Natural killer cell (primary cell): ENCODE data around the gene FOXP1. TPM values are rescaled to one million over a fixed set of nuclear protein-coding genes. Genes with fewer than 3 reads are reported as not detected.

Experiments used
- ATAC-seq, 3 donors: fragments of 150-1000 bp in 2 of 3; fragments of 200-7000 bp in 1 of 3; cut with Tn5 transposase; 1 replicate in 1 of 3; 2 replicates in 2 of 3; pipeline ENCODE4 v1.10.0; 2021; ENCODE audit warnings: mild to moderate bottlenecking in 2 of 3, moderate library complexity in 2 of 3
- DNase-seq, 2 donors: peaks; one replicate each; pipeline versions ENCODE4 v3.0.0 to v3.0.0-alpha.2; 2013 to 2021; ENCODE audit warnings: mixed read lengths in 1 of 2
- H3K27ac ChIP-seq: one replicate; pipeline ENCODE4 v1.5.1; 2013; ENCODE audit warnings: mild to moderate bottlenecking, low read length
- H3K27me3 ChIP-seq: one replicate; pipeline ENCODE4 v1.6.1; 2013; ENCODE audit warnings: low read length; ENCODE audit not compliant: control insufficient read depth, insufficient read depth
- H3K36me3 ChIP-seq: one replicate; pipeline ENCODE4 v1.6.1; 2013; ENCODE audit warnings: low read length; ENCODE audit not compliant: control insufficient read depth, insufficient read depth
- H3K4me1 ChIP-seq: one replicate; pipeline ENCODE4 v1.6.1; 2013; ENCODE audit warnings: low read length; ENCODE audit not compliant: control insufficient read depth, insufficient read depth
- H3K4me3 ChIP-seq: one replicate; pipeline ENCODE4 v1.5.1; 2013; ENCODE audit warnings: low read length
- H3K9me3 ChIP-seq: one replicate; pipeline ENCODE4 v1.6.1; 2013; ENCODE audit warnings: low read length; ENCODE audit not compliant: control insufficient read depth, insufficient read depth
- H3K27ac Mint-ChIP-seq, 2 donors: one replicate each; pipeline ENCODE4 v1.8.0; 2022; ENCODE audit warnings: mild to moderate bottlenecking in 2 of 2, mixed read lengths in 2 of 2, moderate library complexity in 1 of 2
- H3K27me3 Mint-ChIP-seq, 2 donors: one replicate each; pipeline ENCODE4 v1.8.0; 2022; ENCODE audit warnings: low read depth in 2 of 2, mixed read lengths in 2 of 2
- H3K36me3 Mint-ChIP-seq: one replicate; pipeline ENCODE4 v1.8.0; 2022; ENCODE audit warnings: mixed read lengths
- H3K4me1 Mint-ChIP-seq, 2 donors: one replicate each; pipeline ENCODE4 v1.8.0; 2022; ENCODE audit warnings: mixed read lengths in 2 of 2
- H3K4me3 Mint-ChIP-seq: one replicate; pipeline ENCODE4 v1.8.0; 2022; ENCODE audit warnings: mild to moderate bottlenecking, moderate library complexity, mixed read lengths
- H3K9me3 Mint-ChIP-seq, 2 donors: one replicate each; pipeline ENCODE4 v1.8.0; 2022; ENCODE audit warnings: mixed read lengths in 2 of 2
- WGBS: methylation state at CpG from one replicate; pipeline ENCODE4 v1.1.7; 2013; ENCODE audit warnings: missing lambda C conversion rate; ENCODE audit not compliant: insufficient coverage; 5-methylcytosine and 5-hydroxymethylcytosine counted together
- intact Hi-C: fragments of 100-400 bp; cut with micrococcal nuclease; formaldehyde crosslinking; loops from one replicate; pipeline ENCODE4 v1.14.2; 2022
- total RNA-seq, 4 donors: library from RNA; stranded (reverse); fragments of 120-200 nt in 1 of 4; gene quantifications; one replicate each; pipeline versions ENCODE4 v1.2.3 to v1.2.4, GENCODE V29; 2013 to 2022
- TF ChIP-seq, protein P1 (sequence below): fragments of 200-600 bp; IDR thresholded peaks from one replicate; pipeline ENCODE4 v1.8.0; 2022; ENCODE audit warnings: antibody characterized with exemption

FOXP1 gene
- total RNA-seq, 3 donors from 2014 or later (not counting 1 experiment from before 2014, with no cell fraction given), result 166 to 185 (median 166) TPM

DNA sequence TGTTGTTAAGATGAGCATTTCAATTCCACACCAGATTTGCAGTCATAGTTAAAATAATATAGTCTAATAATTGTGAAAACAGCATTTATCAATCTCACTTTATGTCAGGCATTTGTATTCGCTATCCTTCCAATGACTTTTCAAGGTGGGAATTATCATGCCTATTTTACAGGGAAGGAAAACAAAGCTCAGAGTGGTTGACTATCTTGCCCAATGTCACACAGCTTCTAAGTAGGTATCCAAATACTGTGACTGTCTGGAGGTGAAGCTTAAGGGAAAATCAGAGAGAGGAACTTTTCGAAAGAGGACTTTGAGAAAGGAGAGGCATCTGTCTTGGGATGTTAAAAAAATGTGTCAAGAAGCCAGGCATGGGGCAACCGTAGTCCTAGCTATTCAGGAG, 443.1 kb downstream of the FOXP1 start:
- 97% methylated on average over 3 of the region's 3 CpGs for WGBS
- Mint-ChIP-seq H3K9me3 (no peaks in the 10 kb centered on the region), H3K36me3 (no peaks in the 10 kb centered on the region), H3K27ac (no peak overlapping the region), H3K27me3 (no peaks in the 10 kb centered on the region), H3K4me3 (no peak overlapping the region), H3K4me1 (peaks cover 0 to 9% of the 10 kb centered on the region in 2 donors)
- Histone ChIP-seq H3K9me3 (no peaks in the 10 kb centered on the region), H3K27me3 (no peaks in the 10 kb centered on the region), H3K36me3 (no peaks in the 10 kb centered on the region), H3K27ac (no peak overlapping the region), H3K4me3 (no peak overlapping the region), H3K4me1 (no peaks in the 10 kb centered on the region)
- TF ChIP-seq, protein P1, sequence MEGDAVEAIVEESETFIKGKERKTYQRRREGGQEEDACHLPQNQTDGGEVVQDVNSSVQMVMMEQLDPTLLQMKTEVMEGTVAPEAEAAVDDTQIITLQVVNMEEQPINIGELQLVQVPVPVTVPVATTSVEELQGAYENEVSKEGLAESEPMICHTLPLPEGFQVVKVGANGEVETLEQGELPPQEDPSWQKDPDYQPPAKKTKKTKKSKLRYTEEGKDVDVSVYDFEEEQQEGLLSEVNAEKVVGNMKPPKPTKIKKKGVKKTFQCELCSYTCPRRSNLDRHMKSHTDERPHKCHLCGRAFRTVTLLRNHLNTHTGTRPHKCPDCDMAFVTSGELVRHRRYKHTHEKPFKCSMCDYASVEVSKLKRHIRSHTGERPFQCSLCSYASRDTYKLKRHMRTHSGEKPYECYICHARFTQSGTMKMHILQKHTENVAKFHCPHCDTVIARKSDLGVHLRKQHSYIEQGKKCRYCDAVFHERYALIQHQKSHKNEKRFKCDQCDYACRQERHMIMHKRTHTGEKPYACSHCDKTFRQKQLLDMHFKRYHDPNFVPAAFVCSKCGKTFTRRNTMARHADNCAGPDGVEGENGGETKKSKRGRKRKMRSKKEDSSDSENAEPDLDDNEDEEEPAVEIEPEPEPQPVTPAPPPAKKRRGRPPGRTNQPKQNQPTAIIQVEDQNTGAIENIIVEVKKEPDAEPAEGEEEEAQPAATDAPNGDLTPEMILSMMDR, result no peak
- ATAC-seq (no peak), DNase-seq (no peak)
- intact Hi-C loops, result no loop called here

DNA sequence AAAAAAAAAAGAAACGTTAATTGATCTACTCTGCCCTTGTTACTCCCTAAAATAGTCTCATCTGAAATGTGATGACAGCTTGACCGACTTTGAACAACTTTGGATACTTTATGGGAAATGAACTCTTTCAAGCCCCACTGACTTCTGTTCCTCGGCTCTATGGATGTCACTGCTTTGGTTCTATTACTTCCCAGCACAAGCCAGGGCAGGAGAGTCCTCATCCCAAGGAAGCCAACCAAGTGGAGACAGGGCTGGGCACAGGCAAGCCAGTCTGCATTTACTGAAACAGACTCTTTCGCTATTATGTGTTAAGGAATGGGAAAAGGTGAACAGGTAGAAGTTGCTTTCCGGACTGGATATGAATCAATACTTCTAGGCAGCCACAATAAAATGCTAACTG, 444.0 kb downstream of the FOXP1 start:
- Mint-ChIP-seq H3K4me3 (no peak overlapping the region), H3K27me3 (no peaks in the 10 kb centered on the region), H3K4me1 (peaks cover under 1 to 11% of the 10 kb centered on the region in 2 donors), H3K36me3 (no peaks in the 10 kb centered on the region), H3K27ac (no peak overlapping the region), H3K9me3 (no peaks in the 10 kb centered on the region)
- Histone ChIP-seq H3K27ac (no peak overlapping the region), H3K36me3 (no peaks in the 10 kb centered on the region), H3K9me3 (no peaks in the 10 kb centered on the region), H3K27me3 (no peaks in the 10 kb centered on the region), H3K4me3 (no peak overlapping the region), H3K4me1 (no peaks in the 10 kb centered on the region)
- no peak for DNase-seq
- ATAC-seq, result no peak
- 97% methylated on average over 4 of the region's 5 CpGs for WGBS
- intact Hi-C loops, result no loop called here
- TF ChIP-seq, protein P1, result no peak

DNA sequence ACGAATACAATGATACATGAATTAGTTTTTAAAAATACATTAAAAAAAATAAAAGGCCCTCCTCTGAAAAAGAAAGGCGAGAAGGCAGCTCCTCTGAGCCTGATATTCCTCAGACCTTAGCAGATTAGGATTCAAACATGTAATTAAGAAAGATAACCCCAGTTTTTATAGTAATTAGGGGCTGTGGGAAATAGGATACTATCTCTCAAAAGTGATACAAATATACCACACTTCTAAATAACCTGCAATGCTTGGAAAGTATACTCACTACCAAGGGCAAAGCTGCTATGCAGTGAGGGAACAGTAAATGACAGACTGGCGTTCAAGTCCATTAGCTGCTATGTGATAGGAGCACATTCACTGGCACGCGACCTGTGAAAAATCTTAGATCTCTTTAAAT, 445.1 kb downstream of the FOXP1 start:
- no peak for DNase-seq
- H3K4me1 Mint-ChIP-seq, result peaks cover 6 to 18% of the 10 kb centered on the region in 2 donors
- TF ChIP-seq, protein P1, result no peak
- Histone ChIP-seq H3K4me1 (no peaks in the 10 kb centered on the region), H3K27me3 (no peaks in the 10 kb centered on the region), H3K36me3 (no peaks in the 10 kb centered on the region), H3K9me3 (no peaks in the 10 kb centered on the region), H3K4me3 (no peak overlapping the region), H3K27ac (no peak overlapping the region)
- 94% methylated on average over 3 of the region's 5 CpGs for WGBS
- H3K27ac Mint-ChIP-seq, result no peak overlapping the region
- H3K36me3 Mint-ChIP-seq, result no peaks in the 10 kb centered on the region
- ATAC-seq, result no peak
- H3K9me3 Mint-ChIP-seq, result no peaks in the 10 kb centered on the region
- H3K4me3 Mint-ChIP-seq, result no peak overlapping the region
- intact Hi-C loops, result no loop called here
- H3K27me3 Mint-ChIP-seq, result no peaks in the 10 kb centered on the region

DNA sequence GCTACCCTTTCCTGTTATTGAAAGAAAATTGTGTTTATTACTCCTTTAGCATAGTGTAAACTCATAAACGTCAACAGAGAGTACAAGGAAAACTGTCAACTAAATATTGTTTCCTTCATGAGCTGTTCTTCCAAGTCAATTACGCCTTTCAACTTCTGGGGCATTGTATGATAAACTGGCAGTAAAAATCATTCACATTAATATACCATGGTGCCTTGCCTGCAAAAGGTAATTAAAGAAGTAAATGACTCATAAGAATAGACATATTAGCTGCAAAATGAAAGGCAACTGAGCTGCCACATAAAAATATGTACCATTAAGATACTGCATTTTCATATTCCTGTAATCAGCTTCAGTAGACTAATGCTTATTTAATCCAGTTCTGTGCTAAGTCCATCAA, 447.3 kb downstream of the FOXP1 start:
- Mint-ChIP-seq H3K27ac (no peak overlapping the region), H3K36me3 (no peaks in the 10 kb centered on the region), H3K27me3 (no peaks in the 10 kb centered on the region), H3K4me1 (peaks cover 10 to 22% of the 10 kb centered on the region in 2 donors), H3K9me3 (no peaks in the 10 kb centered on the region), H3K4me3 (no peak overlapping the region)
- intact Hi-C loops, result no loop called here
- no peak overlapping the region for H3K4me3 ChIP-seq
- no peak overlapping the region for H3K27ac ChIP-seq
- WGBS, result 90% methylated on average over 2 of the region's 2 CpGs
- H3K27me3 ChIP-seq, result no peaks in the 10 kb centered on the region
- H3K36me3 ChIP-seq, result no peaks in the 10 kb centered on the region
- no peaks in the 10 kb centered on the region for H3K4me1 ChIP-seq
- ATAC-seq (no peak), DNase-seq (no peak)
- H3K9me3 ChIP-seq, result no peaks in the 10 kb centered on the region
- TF ChIP-seq, protein P1, result no peak
